Measurements from ENCODE around the gene TNS1. TPM values are rescaled to one million over a fixed set of nuclear protein-coding genes. Genes with fewer than 3 reads are reported as not detected.

TNS1 gene
- total and polyA plus RNA-seq, 5 donors, result 243 to 647 (median 513) TPM

- WGBS, result 95% methylated on average over 1 of the region's 1 CpG
- H3K4me1 ChIP-seq (ENCODE audit: control insufficient read depth, insufficient read depth, low read length), result peaks cover 12% of the 10 kb centered on the region
- intact Hi-C loops (cut with DNase I), result no loop called here
- no peak overlapping the region for H3K4me3 ChIP-seq (ENCODE audit: low read length)
- no peak overlapping the region for H3K27ac ChIP-seq (ENCODE audit: low read length)
- DNase-seq (no peak), ATAC-seq (no peak)
- H3K9me3 ChIP-seq (ENCODE audit: control insufficient read depth, low read length), result no peaks in the 10 kb centered on the region
- H3K27me3 ChIP-seq (ENCODE audit: control insufficient read depth, insufficient read depth), result no peaks in the 10 kb centered on the region
Measured at GRCh38 chr2:217969588-217969987, 33.2 kb downstream of the TNS1 start.

DNA sequence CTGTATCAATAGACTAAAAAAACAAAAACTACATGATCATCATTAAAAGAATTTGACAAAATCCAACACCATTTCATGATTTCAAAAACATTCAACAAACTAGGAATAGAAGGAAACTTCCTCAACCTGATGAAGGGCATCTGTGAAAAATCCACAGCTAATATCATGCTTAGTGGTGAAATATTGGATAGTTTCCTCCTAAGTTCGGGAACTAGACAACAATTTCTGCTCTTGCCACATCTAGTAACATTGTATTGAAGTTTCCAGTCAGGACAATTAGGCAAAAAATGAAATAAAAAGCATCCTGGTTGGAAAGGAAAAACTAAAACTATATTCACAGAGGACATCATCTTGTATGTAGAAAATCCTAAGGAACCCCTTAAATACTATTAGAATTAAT is 34.8 kb downstream of the TNS1 start:
- no peaks in the 10 kb centered on the region for H3K9me3 ChIP-seq (ENCODE audit: control insufficient read depth, low read length)
- WGBS, result 37% methylated on average over 1 of the region's 1 CpG
- DNase-seq (no peak), ATAC-seq (no peak)
- H3K27me3 ChIP-seq (ENCODE audit: control insufficient read depth, insufficient read depth), result no peaks in the 10 kb centered on the region
- H3K4me3 ChIP-seq (ENCODE audit: low read length), result no peak overlapping the region
- peaks cover 15% of the 10 kb centered on the region for H3K4me1 ChIP-seq (ENCODE audit: control insufficient read depth, insufficient read depth, low read length)
- intact Hi-C loops (cut with DNase I), result no loop called here
- no peak overlapping the region for H3K27ac ChIP-seq (ENCODE audit: low read length)

- Histone ChIP-seq H3K4me1 (ENCODE audit: control insufficient read depth, insufficient read depth, low read length) (peaks cover 13% of the 10 kb centered on the region), H3K27me3 (ENCODE audit: control insufficient read depth, insufficient read depth) (no peaks in the 10 kb centered on the region), H3K9me3 (ENCODE audit: control insufficient read depth, low read length) (no peaks in the 10 kb centered on the region), H3K27ac (ENCODE audit: low read length) (no peak overlapping the region), H3K4me3 (ENCODE audit: low read length) (no peak overlapping the region)
- 75% methylated on average over 10 of the region's 10 CpGs for WGBS
- intact Hi-C loops (cut with DNase I), result no loop called here
- ATAC-seq (peak; percentile 14 to 24), DNase-seq (no peak)
Measured at GRCh38 chr2:217966423-217967070, 36.2 kb downstream of the TNS1 start.

DNA sequence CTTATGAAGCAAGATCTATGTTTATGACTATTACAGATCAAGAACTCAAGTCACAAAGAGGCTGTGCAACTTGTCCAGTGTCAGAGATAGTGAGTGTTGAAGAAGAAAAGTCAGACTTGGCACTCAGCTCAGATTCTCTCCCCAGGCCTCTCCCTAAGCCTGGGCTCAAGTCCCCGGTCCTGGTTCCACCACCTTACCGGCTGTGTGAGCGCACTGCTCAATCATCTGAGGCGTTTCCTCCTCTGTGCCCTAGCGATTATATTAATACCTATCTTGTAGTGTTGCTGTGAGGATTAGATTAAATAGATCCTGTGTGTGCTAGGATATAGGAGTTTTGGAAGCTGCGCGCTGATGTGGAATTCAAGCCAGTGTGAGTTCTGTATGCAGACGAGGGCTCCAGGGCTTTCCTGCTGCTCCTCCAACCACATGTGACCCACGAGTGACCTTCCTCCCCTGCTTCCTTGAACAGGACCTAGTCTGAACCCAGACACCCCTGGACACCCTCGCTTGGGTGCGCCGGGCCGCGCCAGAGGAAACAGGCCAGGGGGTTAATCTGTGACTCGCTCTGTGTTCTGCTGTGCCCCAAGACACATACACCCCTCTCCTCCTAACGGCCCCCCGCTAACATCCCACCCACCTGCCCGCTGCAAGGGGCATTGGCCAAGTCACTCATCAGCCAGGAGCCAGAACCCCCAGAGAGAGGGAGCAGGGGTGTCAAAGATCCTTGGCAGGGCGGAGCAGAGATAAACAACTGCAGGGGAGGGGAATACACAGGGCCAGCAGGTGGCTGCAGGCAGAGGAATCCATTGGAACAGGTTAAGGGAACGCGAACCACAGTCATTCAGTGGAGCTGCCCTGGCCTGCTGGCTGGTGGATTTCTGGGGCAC is 38.3 kb downstream of the TNS1 start:
- Histone ChIP-seq H3K9me3 (ENCODE audit: control insufficient read depth, low read length) (no peaks in the 10 kb centered on the region), H3K4me3 (ENCODE audit: low read length) (no peak overlapping the region), H3K27ac (ENCODE audit: low read length) (peak overlapping the region; percentile 17), H3K4me1 (ENCODE audit: control insufficient read depth, insufficient read depth, low read length) (peaks cover 15% of the 10 kb centered on the region), H3K27me3 (ENCODE audit: control insufficient read depth, insufficient read depth) (no peaks in the 10 kb centered on the region)
- DNase-seq (peak in 1 of 3 donors; percentile 61), ATAC-seq (peak; percentile 51 to 60)
- intact Hi-C loops (cut with DNase I), result no loop called here
- 44% methylated on average over 21 of the region's 21 CpGs for WGBS

- ATAC-seq, result no peak
- no peaks in the 10 kb centered on the region for H3K27me3 ChIP-seq (ENCODE audit: control insufficient read depth, insufficient read depth)
- H3K4me1 ChIP-seq (ENCODE audit: control insufficient read depth, insufficient read depth, low read length), result peaks cover 21% of the 10 kb centered on the region
- WGBS, result 72% methylated on average over 4 of the region's 4 CpGs
- DNase-seq, result no peak
- intact Hi-C loops (cut with DNase I), result no loop called here
- H3K9me3 ChIP-seq (ENCODE audit: control insufficient read depth, low read length), result no peaks in the 10 kb centered on the region
- H3K4me3 ChIP-seq (ENCODE audit: low read length), result no peak overlapping the region
- H3K27ac ChIP-seq (ENCODE audit: low read length), result no peak overlapping the region
Measured at GRCh38 chr2:217960351-217960750, 42.4 kb downstream of the TNS1 start.

DNA sequence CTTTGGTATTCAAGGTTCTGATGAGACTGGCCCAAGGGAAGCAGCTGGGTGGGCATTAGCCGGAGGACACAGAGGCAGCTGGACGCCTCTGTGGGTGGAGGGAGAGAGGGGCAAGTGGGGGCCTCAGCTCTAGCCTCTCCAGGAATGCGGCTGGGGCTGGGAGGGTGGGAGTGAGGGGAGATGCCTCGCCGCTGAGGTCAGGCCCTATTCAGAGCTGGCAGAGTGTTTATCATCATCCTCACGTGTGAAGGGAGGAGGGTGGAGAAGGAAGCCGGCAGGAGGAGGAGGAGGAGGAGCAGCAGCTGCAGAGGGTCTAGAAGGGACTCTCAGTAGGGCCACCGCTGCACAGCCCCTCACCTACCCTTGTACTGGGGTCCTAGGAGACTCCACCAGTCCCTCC is 43.1 kb downstream of the TNS1 start:
- intact Hi-C loops (cut with DNase I), result no loop called here
- H3K4me3 ChIP-seq (ENCODE audit: low read length), result no peak overlapping the region
- WGBS, result 42% methylated on average over 8 of the region's 8 CpGs
- peaks cover 23% of the 10 kb centered on the region for H3K4me1 ChIP-seq (ENCODE audit: control insufficient read depth, insufficient read depth, low read length)
- no peak overlapping the region for H3K27ac ChIP-seq (ENCODE audit: low read length)
- H3K27me3 ChIP-seq (ENCODE audit: control insufficient read depth, insufficient read depth), result no peaks in the 10 kb centered on the region
- no peaks in the 10 kb centered on the region for H3K9me3 ChIP-seq (ENCODE audit: control insufficient read depth, low read length)
- peak in 1 of 3 donors; percentile 46 for DNase-seq
- peak; percentile 20 to 28 for ATAC-seq

GRCh38 chr2:217958884-217959225 is 43.9 kb downstream of the TNS1 start:
- no peaks in the 10 kb centered on the region for H3K27me3 ChIP-seq (ENCODE audit: control insufficient read depth, insufficient read depth)
- H3K4me3 ChIP-seq (ENCODE audit: low read length), result no peak overlapping the region
- no peak overlapping the region for H3K27ac ChIP-seq (ENCODE audit: low read length)
- no peak for ATAC-seq
- no peaks in the 10 kb centered on the region for H3K9me3 ChIP-seq (ENCODE audit: control insufficient read depth, low read length)
- 97% methylated on average over 3 of the region's 3 CpGs for WGBS
- no peak for DNase-seq
- peaks cover 26% of the 10 kb centered on the region for H3K4me1 ChIP-seq (ENCODE audit: control insufficient read depth, insufficient read depth, low read length)
- intact Hi-C loops (cut with DNase I), result no loop called here

- Histone ChIP-seq H3K27me3 (ENCODE audit: control insufficient read depth, insufficient read depth) (no peaks in the 10 kb centered on the region), H3K27ac (ENCODE audit: low read length) (no peak overlapping the region), H3K9me3 (ENCODE audit: control insufficient read depth, low read length) (no peaks in the 10 kb centered on the region), H3K4me3 (ENCODE audit: low read length) (no peak overlapping the region), H3K4me1 (ENCODE audit: control insufficient read depth, insufficient read depth, low read length) (peaks cover 31% of the 10 kb centered on the region)
- intact Hi-C loops (cut with DNase I), result no loop called here
- no peak for DNase-seq
- no peak for ATAC-seq
- 89% methylated on average over 16 of the region's 16 CpGs for WGBS
Measured at GRCh38 chr2:217958206-217958883, 44.5 kb downstream of the TNS1 start.

DNA sequence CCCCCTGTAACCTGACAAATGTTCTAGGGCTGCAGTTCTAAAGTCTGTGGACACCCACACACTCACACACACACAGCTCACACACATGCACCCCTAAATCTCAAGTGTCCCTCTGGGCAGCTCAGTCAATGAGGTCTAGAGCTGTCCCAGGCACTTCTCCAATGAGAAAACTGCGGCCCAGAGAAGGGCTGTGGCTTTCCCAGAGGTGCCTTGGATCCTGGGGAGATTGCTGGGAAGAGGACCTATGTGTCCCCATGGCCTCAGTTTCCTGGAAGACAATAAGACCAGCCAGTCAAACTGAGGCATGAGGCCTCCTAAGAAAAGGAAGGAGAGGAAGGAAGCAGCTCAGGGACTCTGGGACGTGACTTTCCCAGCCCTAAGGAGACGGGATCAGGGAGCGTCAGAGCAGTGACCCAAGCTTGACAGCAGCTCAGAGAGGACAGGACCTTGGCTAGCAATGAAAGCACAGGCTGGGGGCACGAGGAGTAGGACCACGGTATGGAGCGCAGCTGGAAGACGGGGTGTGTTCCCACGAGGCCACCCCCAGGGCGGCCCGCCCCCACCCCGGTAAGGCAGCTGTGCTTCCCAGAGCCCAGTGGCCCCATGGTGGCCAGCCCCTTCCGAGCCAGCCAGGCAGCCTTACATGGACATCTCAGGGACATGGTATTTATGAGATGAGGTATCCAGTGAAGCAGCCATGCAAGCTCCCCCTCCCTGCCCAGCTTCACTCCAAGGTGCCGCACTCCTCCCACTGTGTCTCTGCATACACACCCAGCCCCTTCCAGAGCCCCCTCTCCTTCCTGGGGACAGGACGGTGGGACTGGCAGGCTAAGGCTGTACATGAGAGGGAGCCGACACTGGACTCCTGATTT is 46.0 kb downstream of the TNS1 start:
- peak in 1 of 3 donors; percentile 61 for DNase-seq
- Histone ChIP-seq H3K4me3 (ENCODE audit: low read length) (no peak overlapping the region), H3K9me3 (ENCODE audit: control insufficient read depth, low read length) (no peaks in the 10 kb centered on the region), H3K27me3 (ENCODE audit: control insufficient read depth, insufficient read depth) (no peaks in the 10 kb centered on the region), H3K4me1 (ENCODE audit: control insufficient read depth, insufficient read depth, low read length) (peaks cover 43% of the 10 kb centered on the region), H3K27ac (ENCODE audit: low read length) (peak overlapping the region; percentile 28)
- peak; percentile 2 to 7 for ATAC-seq
- 51% methylated on average over 16 of the region's 16 CpGs for WGBS
- intact Hi-C loops (cut with DNase I), result no loop called here

DNA sequence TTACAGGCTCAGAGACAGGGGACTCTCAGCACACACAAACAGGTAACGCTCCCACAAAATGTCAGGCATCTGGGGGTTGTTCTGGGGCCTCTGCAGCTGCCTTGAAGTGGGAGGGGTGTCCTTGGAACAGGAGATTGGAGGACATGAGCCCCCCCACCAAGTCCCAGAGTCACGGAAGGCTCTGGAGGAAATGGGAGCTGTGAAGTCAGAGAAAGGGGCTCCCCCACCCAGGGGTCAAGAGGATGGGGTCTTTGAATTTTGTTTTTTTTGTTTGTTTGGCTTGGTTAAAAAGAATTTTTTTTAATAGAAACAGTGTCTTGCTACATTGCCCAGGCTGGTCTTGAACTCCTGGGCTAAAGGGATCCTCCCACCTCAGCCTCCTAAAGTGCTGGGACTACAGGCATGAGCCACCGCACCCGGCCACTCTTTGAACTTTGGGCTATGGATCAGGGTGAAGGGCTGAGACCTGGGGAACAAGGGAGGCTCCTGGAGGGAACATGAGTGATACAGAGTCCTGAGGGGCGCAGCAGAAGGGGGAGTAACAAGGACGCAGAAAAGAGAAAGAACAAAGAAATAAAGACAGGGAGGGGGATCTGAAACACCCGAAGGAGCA is 46.8 kb downstream of the TNS1 start:
- H3K27me3 ChIP-seq (ENCODE audit: control insufficient read depth, insufficient read depth), result no peaks in the 10 kb centered on the region
- ATAC-seq, result no peak
- DNase-seq, result no peak
- H3K4me1 ChIP-seq (ENCODE audit: control insufficient read depth, insufficient read depth, low read length), result peaks cover 49% of the 10 kb centered on the region
- intact Hi-C loops (cut with DNase I), result no loop called here
- WGBS, result 92% methylated on average over 7 of the region's 7 CpGs
- no peaks in the 10 kb centered on the region for H3K9me3 ChIP-seq (ENCODE audit: control insufficient read depth, low read length)
- H3K4me3 ChIP-seq (ENCODE audit: low read length), result no peak overlapping the region
- peak overlapping the region; percentile 28 for H3K27ac ChIP-seq (ENCODE audit: low read length)
